ENCODE measurements around the gene PLGRKT.

DNA sequence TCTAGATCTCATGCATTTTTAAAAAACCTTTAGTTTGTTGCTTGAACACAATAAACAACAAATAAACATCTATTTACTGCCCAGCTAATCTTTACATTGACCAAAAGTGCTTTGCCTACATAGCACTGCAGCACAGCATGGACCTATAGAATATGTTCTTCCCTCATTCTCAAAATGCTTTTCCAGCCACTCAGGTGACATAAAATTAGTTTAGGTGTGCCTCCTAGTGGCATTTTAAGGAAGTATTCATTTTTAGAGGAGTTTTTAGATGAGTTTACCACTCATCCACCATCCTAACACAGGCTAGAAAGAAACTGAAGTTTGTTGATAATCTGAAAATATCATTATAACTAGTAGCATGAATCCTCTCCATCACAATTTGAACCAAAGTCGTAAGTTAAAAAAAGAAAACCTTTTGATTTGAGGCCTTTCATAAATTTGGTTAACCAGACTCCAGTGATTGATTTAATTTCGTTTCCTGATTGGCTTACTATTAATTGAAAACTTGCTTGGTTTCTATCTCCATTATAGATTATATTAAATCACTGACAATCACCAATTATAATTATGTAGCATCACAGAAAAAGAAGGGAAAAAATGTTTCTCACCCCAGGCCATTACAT lies 12.6 kb downstream of the PLGRKT start:
- TF ChIP-seq CTCF (IDR thresholded peaks at IDR 0.05) (peak in 4 of 7 experiments; percentile 6 to 29 (median 19)), POLR2A (IDR thresholded peaks at IDR 0.05) (no peak)

Data from body of pancreas (tissue), 4 donors.